IPS-20b (cell line): ENCODE measurements around the gene RAD51B.

ENCODE experiments used
- H3K27ac ChIP-seq: one replicate; pipeline ENCODE4 v1.5.1; 2013; ENCODE audit warnings: low read length
- H3K27me3 ChIP-seq: 2 replicates; pipeline ENCODE4 v1.6.1; 2013; ENCODE audit warnings: mild to moderate bottlenecking, low read length, inconsistent platforms; ENCODE audit not compliant: insufficient read depth
- H3K36me3 ChIP-seq: 2 replicates; pipeline ENCODE4 v1.6.1; 2013; ENCODE audit warnings: low read depth, mild to moderate bottlenecking, inconsistent platforms, low read length, moderate library complexity; ENCODE audit not compliant: insufficient read depth
- H3K4me1 ChIP-seq: 2 replicates; pipeline ENCODE4 v1.6.1; 2013; ENCODE audit warnings: mild to moderate bottlenecking, control low read depth, inconsistent platforms, low read length, moderate library complexity; ENCODE audit not compliant: insufficient read depth
- H3K4me3 ChIP-seq: 2 replicates; pipeline ENCODE4 v1.5.1; 2013; ENCODE audit warnings: mild to moderate bottlenecking, low read length, inconsistent platforms
- H3K9ac ChIP-seq: 2 replicates; pipeline ENCODE4 v1.6.1; 2013; ENCODE audit warnings: low read depth, mild to moderate bottlenecking, inconsistent platforms, low read length, moderate library complexity
- H3K9me3 ChIP-seq: 2 replicates; pipeline ENCODE4 v1.6.1; 2013; ENCODE audit warnings: mild to moderate bottlenecking, low read depth, low read length, inconsistent platforms; ENCODE audit not compliant: insufficient read depth

RAD51B gene

DNA sequence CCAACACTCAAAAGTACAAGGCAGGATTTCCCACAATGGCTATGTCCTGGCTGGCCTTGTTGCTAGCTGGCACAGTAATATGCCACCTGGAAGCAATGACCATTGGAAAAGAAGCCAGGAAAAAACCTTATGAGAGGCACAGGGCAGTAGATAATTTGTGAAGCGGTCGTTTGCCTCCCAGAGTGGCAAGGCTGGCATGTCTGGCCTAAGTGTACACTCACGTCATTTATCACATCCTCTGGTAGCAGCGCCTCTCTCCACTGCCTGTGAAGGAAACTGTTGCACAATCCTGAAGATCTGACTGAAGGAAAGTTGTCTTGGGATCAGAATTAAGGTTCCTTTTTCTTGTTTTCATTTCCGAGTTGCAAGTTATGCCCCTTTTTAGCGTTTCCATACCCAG lies 564.8 kb downstream of the RAD51B start:
- Histone ChIP-seq H3K4me3 (no peak overlapping the region), H3K27ac (no peak overlapping the region), H3K27me3 (no peaks in the 10 kb centered on the region), H3K36me3 (no peaks in the 10 kb centered on the region), H3K9ac (no peak overlapping the region), H3K9me3 (no peaks in the 10 kb centered on the region), H3K4me1 (peaks cover 6% of the 10 kb centered on the region; the same call in 1 of the 2 replicates)

DNA sequence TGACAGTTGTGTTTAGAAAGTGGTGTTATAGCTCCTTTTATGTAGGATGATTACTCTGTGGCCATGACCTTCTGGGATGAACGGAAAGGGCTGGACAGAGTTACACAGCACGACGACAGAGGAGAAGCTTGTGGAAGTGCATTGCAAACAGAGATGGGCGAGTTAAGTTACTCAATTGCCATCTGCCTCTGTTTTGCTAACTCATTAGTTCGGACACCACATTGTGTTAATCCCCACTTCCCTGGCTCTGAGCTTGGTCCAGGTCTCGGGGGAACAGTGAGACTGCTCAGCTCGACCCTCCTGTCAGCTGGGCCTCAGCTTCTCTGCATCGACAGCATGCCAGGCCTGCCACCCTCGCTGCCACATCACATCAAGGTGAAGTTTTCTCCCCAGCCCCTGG lies 565.3 kb downstream of the RAD51B start:
- no peaks in the 10 kb centered on the region for H3K27me3 ChIP-seq
- no peak overlapping the region for H3K27ac ChIP-seq
- no peaks in the 10 kb centered on the region for H3K36me3 ChIP-seq
- H3K4me3 ChIP-seq: no peak overlapping the region
- H3K4me1 ChIP-seq: peaks cover 6% of the 10 kb centered on the region; the same call in 1 of the 2 replicates
- no peak overlapping the region for H3K9ac ChIP-seq
- H3K9me3 ChIP-seq: no peaks in the 10 kb centered on the region

DNA sequence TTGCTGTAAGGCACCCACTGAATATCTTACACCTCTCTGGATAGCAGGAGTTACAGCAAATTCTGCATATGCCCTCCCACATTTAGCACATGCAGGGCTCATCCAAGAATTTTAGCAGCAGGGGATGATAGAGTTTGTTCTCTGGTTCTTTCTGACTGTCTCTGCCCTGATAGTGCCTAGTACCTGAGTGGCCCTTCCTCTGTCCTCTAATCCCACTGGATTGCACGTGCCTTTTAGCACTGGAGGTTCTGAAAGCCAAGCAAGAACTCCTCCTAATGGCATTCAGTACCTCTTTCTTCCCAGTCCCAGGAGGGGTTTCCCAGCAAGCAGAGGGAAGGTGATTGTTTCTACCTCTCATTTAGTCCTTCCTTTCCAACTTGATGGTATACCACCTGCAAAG lies 566.9 kb downstream of the RAD51B start:
- Histone ChIP-seq H3K9ac (no peak overlapping the region; the same call in 1 of the 2 replicates), H3K9me3 (no peaks in the 10 kb centered on the region), H3K36me3 (no peaks in the 10 kb centered on the region), H3K4me3 (no peak overlapping the region), H3K27ac (no peak overlapping the region), H3K27me3 (no peaks in the 10 kb centered on the region), H3K4me1 (peaks cover 6% of the 10 kb centered on the region; the same call in 1 of the 2 replicates)

- Histone ChIP-seq H3K27me3 (no peaks in the 10 kb centered on the region), H3K36me3 (no peaks in the 10 kb centered on the region), H3K9me3 (no peaks in the 10 kb centered on the region), H3K4me3 (no peak overlapping the region), H3K4me1 (peaks cover 6% of the 10 kb centered on the region; the same call in 1 of the 2 replicates), H3K9ac (no peak overlapping the region), H3K27ac (no peak overlapping the region)
These were observed 567.6 kb downstream of the RAD51B start for GRCh38 chr14:68386950-68387779.

DNA sequence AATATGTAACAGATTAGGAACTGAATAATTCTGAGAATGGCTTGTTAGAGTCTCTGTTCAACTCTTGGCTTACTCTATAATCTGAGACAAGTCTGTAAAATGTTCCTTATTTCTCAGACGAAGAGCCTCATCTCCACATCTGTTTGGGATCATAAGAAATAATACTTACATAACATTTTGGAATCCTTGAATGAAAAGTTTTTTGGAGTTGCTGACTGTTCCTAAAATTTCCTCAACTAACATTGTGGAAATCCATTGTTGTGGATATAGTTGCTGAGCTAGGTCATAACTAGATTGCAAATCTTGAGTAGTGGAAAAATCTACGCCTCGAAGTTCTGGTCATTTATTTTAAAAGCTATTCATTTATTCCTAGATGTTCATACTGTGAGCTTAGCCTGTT lies 570.4 kb downstream of the RAD51B start:
- no peak overlapping the region for H3K4me3 ChIP-seq

DNA sequence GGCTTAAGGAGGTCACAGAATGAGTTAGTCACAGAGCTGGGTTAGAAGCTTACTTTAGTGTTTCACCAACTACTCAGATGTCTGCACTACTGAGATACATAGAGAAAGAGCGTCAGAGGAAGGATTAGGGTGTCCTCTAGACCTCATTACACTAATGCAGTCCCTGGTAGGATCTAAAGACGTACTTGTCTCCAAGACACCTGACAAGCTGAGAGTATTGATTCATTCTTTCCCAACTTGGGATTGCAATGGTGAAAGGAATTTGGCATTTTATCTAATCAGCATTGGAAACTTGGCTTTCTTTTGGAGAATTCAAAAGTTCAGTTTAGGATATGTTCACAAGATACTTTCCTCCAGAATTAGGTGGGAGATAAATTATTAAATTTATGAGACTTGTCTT lies 571.2 kb downstream of the RAD51B start:
- H3K36me3 ChIP-seq: no peaks in the 10 kb centered on the region
- no peak overlapping the region for H3K27ac ChIP-seq
- no peaks in the 10 kb centered on the region for H3K9me3 ChIP-seq
- H3K4me3 ChIP-seq: no peak overlapping the region
- no peak overlapping the region for H3K9ac ChIP-seq
- H3K4me1 ChIP-seq: peaks cover 26% of the 10 kb centered on the region; the same call in 1 of the 2 replicates
- H3K27me3 ChIP-seq: no peaks in the 10 kb centered on the region

More for the DNA sequence above, 570.4 kb downstream of the RAD51B start:
- Histone ChIP-seq H3K4me1 (peaks cover 18% of the 10 kb centered on the region; the same call in 1 of the 2 replicates), H3K9ac (no peak overlapping the region), H3K9me3 (no peaks in the 10 kb centered on the region), H3K27me3 (no peaks in the 10 kb centered on the region), H3K36me3 (no peaks in the 10 kb centered on the region), H3K27ac (no peak overlapping the region)

DNA sequence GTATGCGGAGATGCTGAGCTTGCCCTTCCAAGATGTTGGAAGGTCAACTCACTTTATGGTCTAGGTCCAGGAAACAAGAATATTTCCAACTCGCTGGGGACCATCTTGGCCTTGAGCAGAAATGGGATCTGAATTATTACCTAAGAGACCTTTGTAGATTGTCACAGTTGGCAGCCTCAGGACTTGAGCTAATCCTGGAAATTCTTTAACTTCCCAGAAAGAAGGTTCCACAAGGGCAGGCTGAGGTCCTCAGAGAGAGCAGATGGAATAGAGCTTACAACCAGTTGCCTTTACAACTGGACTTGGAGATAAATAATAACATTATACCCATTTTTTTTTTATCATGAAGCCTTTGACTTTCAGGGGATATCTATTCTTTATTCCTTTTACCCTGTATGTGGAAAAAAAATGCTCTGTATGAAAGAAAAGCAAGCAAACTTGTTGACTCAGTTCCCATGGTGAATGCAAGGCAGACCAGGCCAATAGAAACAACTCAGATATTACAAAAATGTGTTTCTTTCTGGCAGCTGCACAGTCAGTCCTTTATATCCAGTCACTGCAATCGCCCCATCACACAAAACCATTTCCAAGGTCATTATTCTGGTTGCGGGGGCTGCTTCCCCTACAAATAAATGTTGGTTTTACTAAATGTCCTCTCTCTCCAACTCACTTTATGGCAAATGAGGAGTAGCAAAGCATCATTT lies 571.9 kb downstream of the RAD51B start:
- H3K36me3 ChIP-seq: no peaks in the 10 kb centered on the region
- H3K27me3 ChIP-seq: no peaks in the 10 kb centered on the region
- H3K4me3 ChIP-seq: no peak overlapping the region
- no peak overlapping the region for H3K9ac ChIP-seq
- H3K27ac ChIP-seq: no peak overlapping the region
- H3K9me3 ChIP-seq: no peaks in the 10 kb centered on the region
- H3K4me1 ChIP-seq: peaks cover 25% of the 10 kb centered on the region; the same call in 1 of the 2 replicates

DNA sequence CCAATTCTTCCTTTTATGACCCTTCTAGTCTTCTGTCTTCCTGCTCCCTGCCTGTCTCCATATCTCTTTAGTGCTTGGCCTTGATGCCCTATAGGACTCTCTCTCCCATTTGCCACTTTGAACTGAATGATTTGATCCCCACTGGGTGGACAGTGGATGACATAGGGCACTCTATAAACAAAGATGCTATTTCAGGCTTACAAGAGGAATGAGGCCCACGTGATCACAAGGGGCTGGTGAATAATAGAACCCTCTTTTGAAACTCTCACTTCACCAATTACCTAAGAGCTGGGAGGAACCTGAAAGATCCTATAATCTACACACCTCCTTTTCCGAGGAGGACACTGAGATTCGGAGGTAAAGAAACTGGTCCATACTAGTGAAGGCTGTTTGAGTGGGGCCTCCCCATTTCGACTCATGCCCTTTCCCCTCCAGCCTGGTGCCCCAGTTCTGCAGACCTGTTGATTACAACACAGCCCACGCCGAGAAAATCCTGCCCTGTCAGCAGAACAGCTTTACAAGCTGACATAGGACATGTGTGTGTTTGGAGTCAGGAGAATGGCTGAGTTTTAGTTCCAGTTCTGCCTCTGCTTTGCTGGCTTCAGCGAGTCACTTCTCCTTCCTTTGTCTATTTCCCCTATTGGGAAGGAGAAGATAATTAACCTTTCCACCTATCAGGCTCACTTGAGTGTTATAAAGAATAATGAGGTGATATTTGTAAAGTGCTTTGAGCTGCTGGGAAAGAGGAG lies 573.0 kb downstream of the RAD51B start:
- H3K36me3 ChIP-seq: no peaks in the 10 kb centered on the region
- no peak overlapping the region for H3K27ac ChIP-seq
- H3K9ac ChIP-seq: no peak overlapping the region
- peaks cover 23% of the 10 kb centered on the region for H3K4me1 ChIP-seq
- no peak overlapping the region for H3K4me3 ChIP-seq
- H3K27me3 ChIP-seq: no peaks in the 10 kb centered on the region
- no peaks in the 10 kb centered on the region for H3K9me3 ChIP-seq

- Histone ChIP-seq H3K4me1 (peaks cover 25% of the 10 kb centered on the region), H3K9me3 (no peaks in the 10 kb centered on the region), H3K27me3 (no peaks in the 10 kb centered on the region), H3K27ac (no peak overlapping the region), H3K9ac (no peak overlapping the region), H3K4me3 (no peak overlapping the region), H3K36me3 (no peaks in the 10 kb centered on the region)
These were observed 573.7 kb downstream of the RAD51B start for GRCh38 chr14:68393259-68393658.

- H3K4me1 ChIP-seq: peaks cover 25% of the 10 kb centered on the region
- H3K4me3 ChIP-seq: no peak overlapping the region
- no peaks in the 10 kb centered on the region for H3K27me3 ChIP-seq
- H3K9me3 ChIP-seq: no peaks in the 10 kb centered on the region
- no peak overlapping the region for H3K9ac ChIP-seq
- no peak overlapping the region for H3K27ac ChIP-seq
- H3K36me3 ChIP-seq: no peaks in the 10 kb centered on the region
These were observed 574.7 kb downstream of the RAD51B start for GRCh38 chr14:68394118-68394763.

GRCh38 chr14:68394764-68395143 lies 575.2 kb downstream of the RAD51B start:
- Histone ChIP-seq H3K9me3 (no peaks in the 10 kb centered on the region), H3K4me3 (no peak overlapping the region), H3K27me3 (no peaks in the 10 kb centered on the region), H3K4me1 (peaks cover 25% of the 10 kb centered on the region), H3K27ac (no peak overlapping the region), H3K9ac (peak overlapping the region; percentile 19; the same call in 1 of the 2 replicates), H3K36me3 (no peaks in the 10 kb centered on the region)
